Hematopoietic multipotent progenitor cell treated with erythropoietin and hydrocortisone succinate and interleukin-3 and kit ligand, for 15 days (in vitro differentiated cells): Measurements from ENCODE around the gene ABCG4.
"Not testable (repeated sequence)": the region's sequence is repeated elsewhere in the genome, so short reads cannot be mapped to it uniquely, and the experiment has no call there.

Source experiments
- DNase-seq: peaks from one replicate; pipeline ENCODE4 v3.0.0-alpha.2; 2015; ENCODE audit warnings: low spot score

ABCG4 gene

DNA sequence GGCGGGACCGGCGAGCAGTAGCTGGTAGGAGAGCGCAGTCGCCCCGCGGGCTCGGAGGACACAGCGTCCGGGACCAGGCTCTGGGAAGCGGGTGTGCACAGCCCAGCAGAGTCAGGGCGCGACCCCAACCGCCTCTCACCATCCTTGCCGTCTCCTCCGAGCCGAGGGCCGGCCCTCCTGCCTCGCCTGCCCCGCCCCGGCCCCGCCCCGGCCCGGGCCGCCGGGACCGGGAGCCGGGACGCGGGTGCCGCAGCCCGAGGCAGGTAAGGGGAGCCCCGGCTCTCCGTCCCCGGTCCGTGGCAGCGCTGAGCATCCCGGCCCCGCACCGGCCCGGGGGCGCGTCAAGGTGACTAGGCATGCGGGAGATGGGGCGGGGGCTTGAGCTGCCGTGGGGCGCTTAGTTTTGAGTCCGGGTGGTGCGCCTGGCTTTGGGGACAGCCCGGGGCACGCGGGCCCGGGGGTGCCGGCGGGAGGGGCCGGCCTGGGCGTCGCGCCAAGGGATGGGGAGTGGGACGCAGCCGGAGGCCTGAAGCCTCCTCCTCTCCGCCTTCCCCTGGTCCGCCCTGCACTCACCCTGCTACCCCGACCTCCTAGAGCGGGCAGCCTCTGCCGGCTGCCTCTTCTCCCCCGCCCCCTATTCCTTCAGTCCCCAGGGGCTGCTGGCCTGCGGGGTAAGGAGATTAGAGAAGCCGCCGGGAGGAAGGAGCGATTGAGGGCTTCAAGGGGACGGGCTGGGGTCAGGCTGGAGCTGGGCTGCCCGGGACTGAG, at the start of gene ABCG4:
ABCG4 (plus strand) TSS at position 35 of the 768 bp plus-strand sequence. CDS start 914 bp downstream, outside the sequence.
- DNase-seq: no peak

DNA sequence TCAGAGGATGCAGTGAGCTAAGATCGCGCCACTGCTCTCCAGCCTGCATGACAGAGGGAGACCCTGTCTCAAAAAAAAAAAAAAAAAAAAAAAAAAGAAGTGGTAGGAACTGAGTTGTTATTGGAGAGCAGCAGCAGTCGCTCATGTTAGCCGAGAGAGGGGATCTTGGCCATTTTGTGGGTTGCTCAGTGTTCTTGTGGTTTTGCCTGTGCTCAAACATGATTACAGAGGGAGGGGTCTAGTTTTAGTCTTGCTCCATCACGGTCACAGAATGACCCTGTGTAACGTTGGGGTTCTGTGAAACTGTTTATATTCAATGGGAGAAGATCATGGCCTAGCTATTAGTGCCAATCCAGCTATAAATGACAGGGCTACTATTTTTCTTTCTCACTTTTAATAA, 49.1 kb upstream of the ABCG4 start:
- DNase-seq: no peak

DNA sequence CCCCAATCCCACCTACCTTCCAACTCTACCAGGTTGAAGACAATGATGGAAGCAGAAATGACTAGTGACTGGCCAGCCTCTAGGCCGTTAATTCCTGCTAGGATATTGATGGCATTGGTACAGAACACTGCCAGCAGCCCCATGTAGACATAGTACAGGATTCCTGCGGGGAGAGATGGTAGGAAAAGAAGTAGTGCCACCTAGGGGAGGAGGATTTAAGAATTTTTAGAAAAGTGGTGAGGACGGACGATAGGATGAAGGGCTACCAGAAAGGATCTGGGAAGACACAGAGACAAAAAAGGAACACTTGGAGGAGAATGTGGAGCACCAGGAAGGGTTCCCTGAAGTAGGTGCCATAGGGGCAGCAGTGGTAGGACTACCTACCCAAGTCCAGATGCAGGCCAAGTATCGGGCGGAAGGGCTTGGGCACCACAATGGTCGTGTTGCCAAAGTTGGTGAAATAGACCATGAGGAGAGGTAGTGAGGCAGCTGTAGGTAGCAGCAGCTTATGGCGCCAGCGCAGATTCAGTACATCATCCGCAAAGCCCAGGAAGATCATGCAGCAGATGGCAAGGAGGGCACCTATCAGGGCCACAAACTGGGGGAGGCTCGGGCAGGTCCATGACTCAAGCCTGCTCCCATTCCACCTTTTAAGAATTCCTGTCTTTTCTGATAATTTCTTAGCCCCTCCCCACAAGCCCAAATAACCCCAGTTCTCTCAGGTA, 48.4 kb upstream of the ABCG4 start:
- DNase-seq: peak; percentile 62

DNA sequence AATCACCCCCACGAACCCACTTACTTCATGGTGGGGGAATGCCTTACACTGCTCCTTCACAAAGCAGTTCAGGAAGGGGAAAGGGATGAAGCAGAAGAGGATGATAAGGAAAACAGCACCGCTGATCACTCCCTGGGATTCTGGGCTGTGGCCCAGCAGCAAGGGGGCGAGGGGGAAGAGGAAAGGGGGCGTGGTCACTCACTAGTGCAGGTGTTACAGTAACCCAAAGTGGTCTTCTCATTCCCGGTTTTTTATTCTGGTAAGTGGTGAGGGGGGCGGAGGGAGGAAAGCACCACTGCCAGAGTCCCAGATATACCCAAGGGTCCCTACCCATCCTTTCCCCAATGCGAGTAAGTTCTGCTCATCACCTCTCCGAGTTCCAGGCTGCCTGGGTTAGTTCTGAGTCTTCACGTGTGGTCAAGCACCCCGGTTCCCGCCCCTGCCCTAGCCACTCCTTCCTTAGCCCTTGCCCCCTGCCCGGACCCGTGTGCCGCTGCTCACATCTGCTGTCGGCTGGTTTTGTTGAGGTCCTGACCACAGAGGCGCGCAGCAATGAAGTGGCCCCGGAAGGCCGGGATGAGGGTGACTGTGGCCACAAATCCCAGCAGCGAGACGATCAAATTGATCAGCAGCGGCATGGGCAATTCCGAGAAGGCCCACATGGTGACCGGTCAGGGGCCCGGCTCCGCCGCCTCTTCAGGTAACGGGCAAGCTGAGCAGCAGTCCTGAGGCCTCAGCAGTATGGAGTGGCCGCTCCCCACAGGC, 47.7 kb upstream of the ABCG4 start:
- DNase-seq: no peak

DNA sequence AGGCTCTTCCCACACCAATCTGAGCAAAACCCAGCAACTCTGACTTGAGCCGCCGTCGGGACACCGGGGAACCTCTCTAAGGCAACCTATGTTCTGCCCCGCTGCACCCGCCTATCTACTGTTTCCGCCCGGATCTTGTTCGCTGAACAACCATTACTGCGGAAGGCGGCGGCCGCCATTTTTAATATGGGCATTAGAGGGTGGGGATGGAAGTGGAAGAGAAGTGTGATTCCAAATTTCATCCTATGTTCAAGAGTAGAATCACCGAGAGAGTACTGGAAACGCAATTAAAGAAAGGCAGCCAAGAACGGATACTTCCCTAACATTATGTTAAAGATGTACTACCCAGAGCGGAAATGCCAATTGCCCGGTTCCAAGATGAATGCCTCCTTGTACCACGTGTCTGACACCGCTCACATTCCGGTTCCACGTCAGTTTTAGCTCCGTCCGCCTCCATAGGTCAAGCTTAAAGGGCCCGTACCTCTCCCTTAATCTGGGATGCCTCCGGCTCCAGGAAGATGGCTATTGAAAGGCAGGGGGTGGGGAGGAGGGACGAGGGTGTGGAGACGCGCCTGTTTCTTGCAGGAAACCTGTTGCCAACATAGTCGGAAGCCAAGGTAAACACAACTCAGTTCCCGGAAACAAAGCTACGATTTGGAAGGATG, 47.0 kb upstream of the ABCG4 start, which contains the start of gene DPAGT1:
DPAGT1 (minus strand) TSS at position 95 of the 665 bp plus-strand sequence. CDS start 198 bp downstream, outside the sequence.
- peak; percentile 92 for DNase-seq

DNA sequence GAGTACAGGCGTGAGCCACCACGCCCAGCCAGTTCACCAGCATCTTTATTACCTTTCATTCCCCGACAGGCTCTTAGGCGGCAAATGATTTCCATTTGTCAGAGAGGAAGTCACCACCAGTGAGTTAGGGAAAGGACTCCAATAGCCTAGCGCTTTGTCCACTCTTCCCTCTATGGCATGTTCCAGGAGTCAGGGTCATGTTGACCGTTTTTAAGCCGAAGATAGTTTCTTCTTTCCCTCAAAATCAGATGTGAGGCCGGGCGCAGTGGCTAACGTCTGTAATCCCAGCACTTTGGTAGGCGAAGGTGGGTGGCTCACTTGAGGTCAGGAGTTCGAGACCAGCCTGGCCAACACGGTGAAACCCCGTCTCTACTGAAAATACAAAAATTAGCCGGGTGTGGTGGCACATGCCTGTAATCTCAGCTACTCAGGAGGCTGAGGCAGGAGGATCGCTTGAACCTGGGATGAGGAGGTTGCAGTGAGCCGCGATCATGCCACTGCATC, 45.6 kb upstream of the ABCG4 start:
- DNase-seq: not testable (repeated sequence)

DNA sequence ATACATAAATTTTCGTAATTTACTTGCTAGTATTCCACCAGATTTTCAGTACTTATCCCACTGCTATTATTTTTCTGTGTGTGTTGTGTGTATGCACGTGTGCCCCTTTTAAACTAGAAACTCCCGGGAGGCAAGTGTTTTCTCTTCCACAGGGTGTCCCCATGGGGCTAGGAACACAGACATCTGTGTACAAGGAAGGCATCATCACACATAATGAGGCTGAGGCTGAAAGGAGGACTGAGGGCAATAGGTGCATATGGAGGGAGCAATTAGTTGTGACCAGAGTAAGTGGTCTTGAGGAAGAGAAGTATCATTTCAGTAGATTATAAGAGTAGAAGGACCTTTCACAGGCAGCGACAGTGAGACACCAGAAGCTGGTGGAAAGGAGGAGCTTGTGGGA, 45.1 kb upstream of the ABCG4 start:
- no peak for DNase-seq

DNA sequence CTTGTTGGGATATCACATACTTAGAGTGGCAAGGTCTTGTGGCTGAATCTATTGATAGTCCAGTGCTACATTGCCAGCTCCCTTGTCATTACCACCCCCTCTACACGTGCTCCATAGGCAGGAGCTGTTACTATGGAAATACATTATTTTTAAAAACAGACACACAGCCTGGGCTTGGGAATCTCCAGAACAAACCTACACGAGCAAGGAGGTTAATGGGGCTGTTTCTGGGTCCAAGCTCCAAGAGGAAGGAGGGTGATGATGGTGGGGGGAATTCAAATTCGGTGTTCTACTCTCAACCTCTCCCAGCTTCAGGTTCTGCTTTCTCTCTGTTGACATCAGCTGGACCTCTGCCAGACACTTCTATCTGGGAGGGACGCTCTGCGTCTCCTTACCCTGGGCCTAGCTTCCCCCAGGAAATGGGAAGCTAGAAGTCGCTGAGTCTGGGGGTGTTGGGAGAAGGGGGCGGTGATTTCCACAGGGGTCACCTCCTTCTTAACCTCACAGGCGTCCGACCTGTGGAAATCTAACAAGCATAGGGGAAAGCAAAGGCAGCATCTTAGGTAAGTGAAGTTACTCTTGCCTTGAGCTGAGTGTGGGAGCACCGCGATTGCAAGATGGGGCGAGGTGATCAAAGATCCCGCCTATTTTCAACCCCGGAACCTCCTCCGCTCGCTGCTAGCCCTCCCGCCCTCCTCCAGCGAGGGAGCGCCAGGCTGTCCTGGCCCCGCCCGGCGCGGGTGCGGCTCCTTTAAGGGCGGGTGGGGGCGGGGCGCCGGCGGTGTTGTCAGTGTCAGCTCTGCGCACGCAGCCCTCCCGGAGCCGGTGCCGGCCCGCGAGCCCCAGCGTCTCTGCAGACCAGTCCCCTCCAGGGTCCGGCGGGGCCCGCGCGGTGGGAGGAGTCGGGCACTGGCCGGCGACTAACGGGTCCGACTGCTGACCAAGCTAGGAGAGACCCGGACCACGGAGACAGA, 42.0 kb upstream of the ABCG4 start, which contains the start of gene C2CD2L:
C2CD2L (plus strand) TSS at position 781 of the 974 bp plus-strand sequence. CDS start 398 bp downstream, outside the sequence.
- DNase-seq: peak; percentile 97

DNA sequence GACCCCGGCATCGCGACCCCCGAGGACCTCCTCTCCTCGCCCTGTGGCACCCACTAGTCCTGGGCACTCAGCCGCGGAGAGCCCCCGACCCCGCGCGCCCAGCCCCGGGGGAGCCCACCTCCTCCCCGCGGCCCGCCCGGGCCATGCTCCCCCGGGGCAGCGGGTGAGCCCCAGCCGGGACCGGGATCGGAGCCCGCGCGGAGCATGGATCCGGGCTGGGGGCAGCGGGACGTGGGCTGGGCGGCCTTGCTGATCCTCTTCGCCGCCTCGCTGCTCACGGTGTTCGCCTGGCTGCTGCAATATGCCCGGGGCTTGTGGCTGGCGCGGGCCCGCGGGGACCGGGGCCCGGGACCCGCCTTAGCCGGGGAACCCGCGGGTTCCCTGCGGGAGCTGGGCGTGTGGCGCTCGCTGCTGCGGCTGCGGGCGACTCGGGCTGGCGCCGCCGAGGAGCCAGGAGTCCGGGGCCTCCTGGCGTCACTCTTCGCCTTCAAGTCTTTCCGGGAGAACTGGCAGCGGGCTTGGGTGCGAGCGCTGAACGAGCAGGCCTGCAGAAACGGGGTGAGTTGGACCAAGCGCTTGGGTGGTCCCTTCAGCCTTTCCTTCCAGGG, 41.2 kb upstream of the ABCG4 start:
- DNase-seq: peak; percentile 20

DNA sequence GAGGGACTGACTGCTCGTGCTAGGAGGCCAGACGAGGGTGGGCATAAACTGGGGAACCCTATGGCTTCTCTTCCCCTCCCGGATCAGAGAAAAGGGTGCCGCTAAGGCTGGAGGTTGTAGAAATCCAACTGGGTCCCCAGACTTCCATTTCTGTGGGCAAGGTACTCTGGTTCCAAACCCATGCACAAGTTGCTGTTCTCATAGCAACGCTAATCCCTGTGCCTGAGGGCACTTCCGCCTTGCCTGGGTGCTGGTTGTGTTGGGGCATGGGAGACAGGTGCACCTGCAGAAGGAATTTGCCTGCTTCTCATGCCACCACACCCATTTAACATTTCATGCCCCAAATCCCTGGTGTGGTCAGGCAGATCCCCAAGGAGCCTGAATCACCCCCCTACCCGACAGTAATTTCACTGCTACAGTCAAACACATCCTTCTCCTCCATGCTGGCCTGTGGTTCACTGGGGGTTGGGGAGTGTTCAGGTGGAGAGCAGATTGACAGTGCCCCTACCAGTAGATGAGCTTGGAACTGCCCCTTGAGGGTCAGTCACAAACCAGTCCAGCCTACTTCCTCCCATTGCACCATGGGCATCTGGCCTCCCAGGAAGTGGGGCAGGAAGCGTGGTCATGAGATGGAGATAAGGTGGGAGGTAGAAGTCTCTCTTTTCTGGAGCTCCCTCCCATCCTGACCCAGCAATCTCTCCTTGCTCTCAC, 40.6 kb upstream of the ABCG4 start:
- DNase-seq: no peak

DNA sequence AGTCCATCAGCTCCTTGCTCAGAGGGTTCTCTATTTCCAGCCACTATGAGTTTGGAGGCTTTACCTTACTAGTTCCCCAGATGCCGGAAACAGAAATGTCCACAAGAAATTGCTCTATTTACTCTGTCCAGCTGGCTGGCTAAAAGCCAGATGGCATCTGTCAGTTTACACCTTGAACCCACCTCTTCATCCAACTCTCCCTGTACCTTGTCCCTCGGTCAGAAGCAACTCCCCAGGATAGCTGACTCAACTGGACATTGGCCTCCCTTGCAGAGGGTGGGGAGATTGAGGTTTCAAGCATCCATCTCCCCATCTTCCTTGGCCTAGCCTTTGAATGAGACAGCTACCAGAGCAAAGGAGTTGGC, 40.0 kb upstream of the ABCG4 start:
- DNase-seq: no peak

DNA sequence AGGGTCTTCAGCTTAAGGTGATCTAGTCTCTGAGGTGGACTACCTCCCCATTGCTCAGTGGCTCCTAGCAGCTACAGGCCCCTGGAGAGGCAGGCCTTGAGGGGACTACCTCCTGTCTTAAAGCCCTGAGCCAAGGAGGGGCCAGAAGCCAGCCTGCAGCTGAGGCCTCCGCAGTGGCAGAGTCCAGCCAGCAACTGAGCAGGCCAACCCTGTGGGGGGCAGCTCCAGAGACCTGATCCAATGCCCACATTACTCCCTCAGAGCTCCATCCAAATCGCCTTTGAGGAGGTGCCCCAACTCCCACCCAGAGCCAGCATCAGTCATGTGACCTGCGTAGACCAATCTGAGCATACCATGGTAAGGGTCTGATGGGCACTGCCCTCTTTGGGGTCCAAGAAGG, 39.0 kb upstream of the ABCG4 start:
- DNase-seq: no peak

DNA sequence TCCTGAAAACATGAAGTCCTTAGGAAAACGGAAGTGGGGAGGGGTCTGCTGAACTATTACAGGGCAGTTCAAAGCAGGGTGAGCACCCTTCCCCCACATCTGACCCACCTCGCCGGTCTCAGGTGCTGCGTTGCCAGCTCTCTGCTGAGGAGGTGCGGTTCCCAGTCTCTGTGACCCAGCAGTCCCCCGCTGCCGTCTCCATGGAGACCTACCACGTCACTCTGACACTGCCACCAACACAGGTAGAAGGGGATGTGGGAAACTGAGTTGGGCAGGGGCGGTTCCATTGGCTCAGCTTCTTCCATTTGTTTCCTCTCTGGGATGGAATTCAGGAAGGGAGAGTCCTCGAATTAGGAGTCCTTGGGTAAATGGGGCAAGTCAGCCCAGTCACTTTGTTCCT, 38.4 kb upstream of the ABCG4 start:
- no peak for DNase-seq

DNA sequence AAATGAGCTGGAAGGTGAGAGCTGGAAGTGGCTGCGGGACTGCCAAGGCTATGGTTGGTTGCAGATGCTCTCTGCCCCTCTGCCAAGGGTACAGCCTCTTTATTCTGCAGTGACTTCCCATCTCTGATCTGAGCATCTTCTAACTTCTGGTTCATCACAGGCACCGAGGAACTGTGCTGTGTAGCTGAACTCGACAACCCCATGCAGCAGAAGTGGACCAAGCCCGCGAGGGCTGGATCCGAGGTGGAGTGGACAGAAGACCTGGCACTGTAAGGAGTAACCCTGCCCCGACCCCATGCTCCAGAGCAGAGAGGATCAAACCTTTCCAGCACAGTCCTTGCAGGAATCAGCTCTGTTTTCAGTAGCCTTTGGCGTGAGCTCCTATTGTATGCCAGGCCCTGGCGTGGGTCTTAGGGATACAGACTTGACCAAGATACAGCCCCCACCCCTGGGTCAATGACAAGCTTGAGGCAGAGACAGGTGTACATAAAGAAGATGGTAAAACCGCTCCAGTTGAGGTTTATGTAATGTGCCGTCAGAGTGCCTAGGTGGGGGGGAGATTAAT, 37.4 kb upstream of the ABCG4 start:
- no peak for DNase-seq

DNA sequence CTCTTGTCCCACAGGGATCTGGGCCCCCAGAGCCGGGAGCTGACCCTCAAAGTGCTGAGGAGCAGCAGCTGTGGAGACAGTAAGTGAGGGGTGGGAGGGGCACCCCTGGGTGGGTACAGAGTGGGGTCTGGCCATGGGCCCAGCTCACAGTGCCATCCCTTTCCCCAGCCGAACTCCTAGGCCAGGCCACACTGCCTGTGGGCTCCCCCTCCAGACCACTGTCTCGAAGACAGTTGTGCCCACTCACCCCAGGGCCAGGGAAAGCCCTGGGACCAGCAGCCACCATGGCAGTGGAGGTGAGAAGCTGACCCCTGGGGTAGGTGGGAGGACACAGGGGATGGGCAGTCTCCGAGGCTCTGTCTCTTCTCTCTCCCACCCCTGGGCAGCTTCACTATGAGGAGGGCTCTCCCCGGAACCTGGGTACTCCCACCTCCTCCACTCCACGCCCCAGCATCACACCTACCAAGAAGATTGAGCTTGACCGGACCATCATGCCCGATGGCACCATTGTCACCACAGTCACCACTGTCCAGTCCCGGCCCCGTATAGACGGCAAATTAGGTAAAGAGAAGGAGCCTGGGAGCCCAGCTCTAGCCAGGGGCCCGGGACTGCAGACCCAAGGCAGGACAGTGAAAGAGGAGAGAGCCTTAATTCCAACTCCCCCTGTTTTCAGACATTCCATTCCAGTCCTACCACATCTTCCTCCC, 36.4 kb upstream of the ABCG4 start:
- no peak for DNase-seq

DNA sequence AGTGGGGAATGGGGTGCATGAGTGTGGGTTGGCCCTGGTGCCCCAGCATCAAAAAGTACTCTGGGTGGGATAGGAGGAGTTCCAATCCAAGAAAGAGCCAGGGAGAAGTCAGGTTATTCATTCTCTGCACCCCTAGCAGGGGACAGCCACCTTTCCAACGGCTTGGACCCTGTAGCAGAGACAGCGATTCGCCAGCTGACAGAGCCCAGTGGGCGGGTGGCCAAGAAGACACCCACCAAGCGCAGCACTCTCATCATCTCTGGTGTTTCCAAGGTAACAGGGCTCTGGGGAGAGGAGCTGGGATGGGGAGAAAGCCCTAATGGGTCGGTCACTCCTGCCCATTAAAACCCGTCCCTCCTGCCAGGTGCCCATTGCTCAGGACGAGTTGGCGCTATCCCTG, 35.1 kb upstream of the ABCG4 start:
- DNase-seq: no peak

DNA sequence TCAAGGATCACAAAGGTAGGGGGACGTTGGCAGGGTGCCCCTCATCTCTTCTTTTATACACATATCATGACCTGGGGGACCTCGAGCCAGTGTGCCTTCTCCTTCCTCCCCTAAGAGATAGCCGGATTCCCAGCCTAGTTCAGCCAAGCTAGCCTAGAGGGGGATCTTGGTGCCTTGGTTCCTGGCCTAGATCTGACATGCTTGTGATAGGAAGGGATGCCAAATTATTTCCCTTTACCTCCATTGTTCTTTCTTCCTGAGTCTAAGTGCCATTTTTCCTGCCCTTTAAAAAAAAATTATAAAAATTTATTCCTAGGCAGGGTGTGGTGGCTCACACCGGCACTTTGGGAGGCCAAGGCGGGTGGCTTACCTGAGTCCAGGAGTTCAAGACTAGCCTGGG, 34.5 kb upstream of the ABCG4 start:
- DNase-seq: no peak

DNA sequence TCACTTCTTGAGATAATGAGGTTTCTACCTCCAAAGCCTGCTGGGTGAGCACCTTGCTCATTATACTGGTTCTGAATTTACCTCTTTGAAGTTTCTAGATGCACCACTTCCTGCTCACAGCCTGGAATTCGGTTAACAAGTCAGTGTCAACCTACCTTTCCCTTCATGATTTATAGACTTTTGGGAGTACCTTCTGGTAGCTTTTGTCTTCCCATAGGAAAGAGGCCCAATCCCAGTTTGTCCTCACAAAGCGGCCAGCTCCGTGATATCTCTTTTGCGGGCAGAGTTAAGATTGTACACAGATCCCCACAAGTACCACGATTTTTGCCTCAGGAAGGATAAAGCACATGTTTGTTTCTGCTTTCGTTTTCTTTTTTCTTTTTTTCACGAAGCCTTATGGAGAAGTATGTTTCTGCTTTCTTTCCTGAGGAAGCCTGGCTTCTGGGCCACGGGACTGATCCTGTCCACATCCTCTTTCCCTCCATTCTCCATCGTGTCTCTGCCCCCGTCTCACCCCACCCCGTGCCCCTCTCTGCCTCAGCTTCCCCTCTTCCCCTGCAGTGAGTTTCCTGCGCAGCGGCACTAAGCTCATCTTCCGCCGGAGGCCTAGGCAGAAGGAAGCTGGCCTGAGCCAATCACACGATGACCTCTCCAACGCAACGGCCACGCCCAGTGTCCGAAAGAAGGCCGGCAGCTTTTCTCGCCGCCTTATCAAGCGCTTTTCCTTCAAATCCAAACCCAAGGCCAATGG, 33.2 kb upstream of the ABCG4 start:
- DNase-seq: no peak
